Naive B cell (primary cell): ENCODE data around the gene DUOX1. TPM values are rescaled to one million over a fixed set of nuclear protein-coding genes. Genes with fewer than 3 reads are reported as not detected.

Source experiments
- ATAC-seq, 2 donors: fragments of 150-1000 bp; cut with Tn5 transposase; 2 replicates each; pipeline ENCODE4 v1.10.0; 2021; ENCODE audit warnings: low read depth in 2 of 2, mild to moderate bottlenecking in 2 of 2, moderate library complexity in 2 of 2
- DNase-seq: peaks from one replicate; pipeline ENCODE4 v3.0.0; 2022
- H3K27ac Mint-ChIP-seq, 6 donors: one replicate each; pipeline ENCODE4 v1.8.0; 2020 to 2022; ENCODE audit warnings: mild to moderate bottlenecking in 6 of 6, mixed read lengths in 6 of 6, moderate library complexity in 5 of 6, inconsistent platforms in 2 of 6
- H3K27me3 Mint-ChIP-seq, 3 donors: one replicate each; pipeline ENCODE4 v1.8.0; 2021 to 2022; ENCODE audit warnings: mixed read lengths in 3 of 3, mild to moderate bottlenecking in 1 of 3
- H3K36me3 Mint-ChIP-seq, 2 donors: one replicate each; pipeline ENCODE4 v1.8.0; 2020 to 2022; ENCODE audit warnings: mixed read lengths in 2 of 2, inconsistent platforms in 1 of 2, mild to moderate bottlenecking in 1 of 2
- H3K4me1 Mint-ChIP-seq, 3 donors: one replicate each; pipeline ENCODE4 v1.8.0; 2020 to 2022; ENCODE audit warnings: mixed read lengths in 3 of 3, inconsistent platforms in 1 of 3, mild to moderate bottlenecking in 1 of 3, moderate library complexity in 1 of 3
- H3K4me3 Mint-ChIP-seq, 8 donors: one replicate each; pipeline ENCODE4 v1.8.0; 2020 to 2022; ENCODE audit warnings: mild to moderate bottlenecking in 8 of 8, mixed read lengths in 8 of 8, moderate library complexity in 8 of 8, inconsistent platforms in 2 of 8
- H3K9me3 Mint-ChIP-seq, 7 donors: one replicate each; pipeline ENCODE4 v1.8.0; 2020 to 2022; ENCODE audit warnings: mixed read lengths in 7 of 7, mild to moderate bottlenecking in 5 of 7, inconsistent platforms in 2 of 7, moderate library complexity in 1 of 7
- polyA plus RNA-seq, 6 donors: library from polyadenylated mRNA; unstranded; fragments of 300-500 nt; fragmentation: Illumina TruSeq; gene quantifications; one replicate each; pipeline ENCODE4 v1.2.3, GENCODE V29; 2021; ENCODE audit warnings: low read depth in 6 of 6

The DUOX1 gene
- polyA plus RNA-seq, 6 donors from 2014 or later: 0.29 to 4.2 (median 1.3) TPM

DNA sequence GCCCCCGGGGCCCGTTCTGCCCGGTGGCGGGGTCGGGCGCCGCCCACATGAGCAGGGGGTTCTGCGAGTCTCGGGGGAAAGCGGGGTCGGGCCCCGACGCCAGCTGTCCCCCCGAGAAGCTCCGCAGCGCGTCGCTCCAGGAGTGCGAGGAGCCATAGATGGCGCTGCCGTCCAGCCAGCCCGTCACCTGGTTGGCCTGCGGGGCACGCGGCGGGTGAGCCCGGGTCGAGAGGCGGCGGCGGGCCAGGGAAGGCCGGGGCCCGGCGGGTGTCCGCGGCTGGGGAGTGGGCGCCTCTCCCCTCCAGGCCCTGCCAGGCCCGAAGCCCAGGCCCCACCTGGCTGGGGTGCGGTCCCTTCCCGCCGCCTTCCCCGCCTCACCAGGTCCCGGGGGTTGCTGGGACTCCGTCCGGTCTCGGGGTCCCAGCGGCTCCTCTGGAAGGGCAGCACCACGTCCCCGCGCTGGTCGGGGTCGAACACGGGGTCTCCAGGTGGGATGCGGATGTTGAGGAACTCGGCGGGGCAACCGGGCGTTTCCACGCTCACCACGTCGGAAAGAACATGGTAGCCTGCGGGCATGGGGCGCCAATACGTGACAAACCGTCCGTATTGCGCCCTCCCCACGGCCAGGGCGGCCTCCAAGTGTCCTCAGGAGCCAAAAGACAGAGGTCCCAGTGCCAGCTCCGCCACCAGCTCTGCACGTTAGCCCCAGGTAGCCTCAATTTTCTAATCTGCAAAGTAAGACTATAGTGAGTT is 18.2 kb upstream of the DUOX1 start:
- Mint-ChIP-seq H3K4me1 (peaks cover 35 to 53% (median 44%) of the 10 kb centered on the region in 3 donors), H3K4me3 (peak overlapping the region; percentile 66 to 85 (median 81)), H3K27me3 (peaks cover 69 to 88% (median 80%) of the 10 kb centered on the region in 3 donors), H3K36me3 (peaks cover 0 to 8% of the 10 kb centered on the region in 2 donors), H3K27ac (peak overlapping the region in 2 of 6 donors; percentile 61 to 63), H3K9me3 (peaks cover 0 to 3% (median 0%) of the 10 kb centered on the region in 7 donors)
- ATAC-seq: no peak
- no peak for DNase-seq

DNA sequence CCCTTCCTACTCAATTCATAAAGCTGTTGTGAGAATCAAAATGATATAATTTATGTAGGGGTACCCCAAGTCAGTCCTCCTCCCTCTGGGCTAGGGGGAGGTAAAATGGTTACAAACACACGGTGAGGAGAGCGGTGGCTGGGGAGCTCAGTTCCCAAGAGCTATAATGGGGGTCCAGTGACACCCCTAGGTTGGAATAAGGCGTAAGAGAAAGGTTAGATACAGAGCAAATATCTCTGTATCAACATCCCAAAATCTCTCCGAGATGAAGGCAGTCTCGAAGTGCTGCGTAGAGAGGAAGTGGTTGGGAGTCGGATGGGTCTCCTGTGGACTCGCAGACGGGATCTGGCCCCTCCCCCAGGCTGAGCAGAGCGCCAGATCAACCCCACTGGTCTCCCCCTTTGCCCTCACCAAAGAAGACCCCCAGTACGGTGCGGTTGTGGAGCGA is 17.6 kb upstream of the DUOX1 start:
- peak overlapping the region; percentile 66 to 85 (median 81) for H3K4me3 Mint-ChIP-seq
- peak overlapping the region in 2 of 6 donors; percentile 61 to 63 for H3K27ac Mint-ChIP-seq
- H3K4me1 Mint-ChIP-seq: peaks cover 38 to 59% (median 50%) of the 10 kb centered on the region in 3 donors
- no peak for DNase-seq
- H3K9me3 Mint-ChIP-seq: peaks cover 0 to 3% (median 0%) of the 10 kb centered on the region in 7 donors
- ATAC-seq: peak in 1 of 2 donors; percentile 5
- peaks cover 71 to 88% (median 80%) of the 10 kb centered on the region in 3 donors for H3K27me3 Mint-ChIP-seq
- H3K36me3 Mint-ChIP-seq: peaks cover 0 to 8% of the 10 kb centered on the region in 2 donors

DNA sequence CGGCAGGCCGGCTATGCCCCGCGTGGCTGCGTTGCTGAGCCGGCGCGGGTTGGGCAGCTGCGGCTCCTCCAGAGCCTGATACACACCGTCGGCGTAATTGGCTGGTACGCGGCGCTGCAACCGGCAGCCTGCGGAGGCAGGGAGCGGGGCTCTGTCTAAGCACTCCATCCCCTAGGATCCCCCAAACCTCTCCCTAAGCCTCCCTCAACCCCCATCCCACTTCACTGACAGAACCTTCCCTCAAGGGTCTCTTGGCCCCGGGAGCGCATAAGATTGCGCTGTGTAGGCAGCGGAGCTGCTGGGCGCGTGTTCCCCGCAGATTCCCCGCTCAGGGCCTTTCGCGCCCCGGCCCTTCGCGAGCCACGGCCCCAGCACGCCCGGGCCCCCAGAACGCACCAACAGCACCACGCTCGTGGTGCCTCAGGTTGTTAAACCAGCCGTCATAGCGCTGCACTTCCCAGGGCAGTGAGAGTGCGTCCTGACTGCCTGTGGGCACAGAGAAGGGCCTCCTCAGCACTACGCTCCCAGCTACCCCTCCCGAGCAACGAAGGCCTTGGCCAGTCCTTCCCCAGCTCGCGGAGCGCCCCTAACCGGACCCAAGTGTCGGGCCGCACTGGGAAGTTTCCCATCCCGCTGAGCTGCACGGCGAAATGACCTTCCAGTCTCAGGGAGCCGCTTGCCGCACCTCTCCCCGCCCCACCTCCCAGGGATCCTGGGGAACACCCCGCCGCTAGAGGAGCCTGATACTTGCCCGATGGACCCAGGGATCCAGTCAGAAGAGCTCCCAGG is 17.0 kb upstream of the DUOX1 start:
- Mint-ChIP-seq H3K27ac (peak overlapping the region in 2 of 6 donors; percentile 42 to 47), H3K4me1 (peaks cover 43 to 65% (median 57%) of the 10 kb centered on the region in 3 donors), H3K4me3 (peak overlapping the region; percentile 66 to 88 (median 82)), H3K9me3 (peaks cover 0 to 3% (median 0%) of the 10 kb centered on the region in 7 donors), H3K36me3 (peaks cover 0 to 8% of the 10 kb centered on the region in 2 donors), H3K27me3 (peaks cover 76 to 91% (median 83%) of the 10 kb centered on the region in 3 donors)
- DNase-seq (no peak), ATAC-seq (peak; percentile 6 to 22)

DNA sequence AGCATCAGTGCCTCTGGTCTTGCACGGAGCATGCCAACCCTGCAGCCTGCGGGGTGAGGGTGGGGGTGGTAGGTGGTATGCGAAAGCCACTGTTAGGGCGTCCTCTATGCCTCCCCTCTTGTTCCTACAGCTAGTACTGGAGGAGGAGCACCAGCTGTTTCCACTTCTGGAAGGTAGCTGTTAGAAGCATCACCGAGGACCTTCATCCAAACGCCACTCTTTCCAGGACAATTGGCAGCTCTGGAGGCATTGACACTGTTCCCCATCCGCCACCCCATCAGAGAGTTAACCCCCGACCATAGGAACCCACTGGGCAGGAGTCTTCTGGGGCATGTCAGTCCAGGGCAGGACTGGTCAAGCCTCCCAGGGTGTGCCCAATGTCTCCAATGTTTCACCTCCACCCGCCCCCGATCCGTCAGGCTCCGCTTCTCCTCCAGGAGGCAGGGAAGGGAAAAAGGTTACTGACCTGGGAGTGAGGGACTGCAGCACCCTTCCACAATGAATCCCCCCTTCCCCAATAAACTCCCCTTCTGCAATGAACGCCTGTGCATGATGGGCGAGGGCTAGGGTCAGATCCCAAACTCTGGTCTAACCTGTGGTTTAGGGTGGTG is 16.3 kb upstream of the DUOX1 start:
- Mint-ChIP-seq H3K27me3 (peaks cover 81 to 92% (median 90%) of the 10 kb centered on the region in 3 donors), H3K4me1 (peaks cover 48 to 69% (median 63%) of the 10 kb centered on the region in 3 donors), H3K9me3 (peaks cover 0 to 3% (median 0%) of the 10 kb centered on the region in 7 donors), H3K36me3 (peaks cover 0 to 8% of the 10 kb centered on the region in 2 donors), H3K4me3 (peak overlapping the region; percentile 25 to 90 (median 80)), H3K27ac (peak overlapping the region in 2 of 6 donors; percentile 53 to 68)
- no peak for ATAC-seq
- DNase-seq: no peak

DNA sequence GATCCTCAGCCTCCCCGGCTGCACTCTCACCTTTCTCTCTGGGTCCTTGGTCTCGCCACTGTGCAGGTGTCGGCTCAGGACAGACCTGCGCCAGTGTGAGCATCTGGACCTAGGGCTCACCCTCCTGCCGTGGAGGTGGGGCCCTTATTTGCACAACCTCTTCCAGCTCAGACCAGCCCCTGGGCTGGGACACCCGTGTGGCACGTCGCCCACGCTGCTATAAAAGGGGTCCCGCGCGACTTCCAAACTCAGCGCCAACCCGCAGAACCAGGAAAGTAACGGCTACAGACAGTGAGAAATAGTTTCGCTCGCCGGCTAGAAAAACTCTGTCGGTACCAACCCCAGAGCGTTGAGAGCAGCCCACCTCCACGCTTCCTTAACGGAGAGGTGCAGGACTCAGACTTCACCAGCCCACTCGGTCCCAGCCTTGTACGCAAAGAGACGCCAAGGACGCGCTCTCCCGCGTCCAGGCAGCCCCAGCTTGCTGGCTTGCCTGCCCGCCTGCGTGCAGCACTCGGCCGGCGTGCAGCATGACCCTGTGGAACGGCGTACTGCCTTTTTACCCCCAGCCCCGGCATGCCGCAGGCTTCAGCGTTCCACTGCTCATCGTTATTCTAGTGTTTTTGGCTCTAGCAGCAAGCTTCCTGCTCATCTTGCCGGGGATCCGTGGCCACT is 15.6 kb upstream of the DUOX1 start, which contains the start of the genes DUOX2 and DUOXA2:
TSS of gene DUOX2 (minus strand) at position 97 of the 675 bp plus-strand sequence. CDS start 761 bp downstream, outside the sequence.
TSS of gene DUOXA2 (plus strand) at position 251 of the 675 bp plus-strand sequence. CDS start at position 531, 280 bp downstream.
- H3K4me3 Mint-ChIP-seq: peak within 1 kb of the TSS; percentile 66 to 90 (median 80)
- peaks cover 0 to 3% (median 0%) of the 10 kb centered on the region in 7 donors for H3K9me3 Mint-ChIP-seq
- ATAC-seq (no peak), DNase-seq (no peak)
- H3K27ac Mint-ChIP-seq: peak within 1 kb of the TSS in 5 of 6 donors; percentile 53 to 79 (median 68)
- peaks cover 75 to 92% (median 85%) of the 10 kb centered on the region in 3 donors for H3K27me3 Mint-ChIP-seq
- peaks cover 0 to 8% of the 10 kb centered on the region in 2 donors for H3K36me3 Mint-ChIP-seq
- peaks cover 48 to 69% (median 63%) of the 10 kb centered on the region in 3 donors for H3K4me1 Mint-ChIP-seq

DNA sequence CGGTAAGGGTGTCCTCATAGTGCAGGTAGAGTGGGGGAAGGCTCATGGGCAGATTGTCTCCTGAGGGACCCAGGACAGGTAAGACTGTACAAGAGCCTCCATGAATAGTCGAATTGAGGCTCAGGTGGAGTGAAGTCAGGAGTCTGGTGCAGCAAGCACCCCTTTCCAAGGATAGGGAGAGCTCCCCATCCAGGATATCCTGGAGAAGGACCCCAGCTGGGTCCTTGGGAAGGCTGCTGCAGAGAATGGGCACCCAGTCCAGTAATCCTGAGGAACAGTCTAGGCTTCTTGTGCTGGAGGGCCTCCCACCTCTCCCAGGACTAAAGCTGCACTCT is 15.1 kb upstream of the DUOX1 start:
- Mint-ChIP-seq H3K4me1 (peaks cover 48 to 69% (median 63%) of the 10 kb centered on the region in 3 donors), H3K9me3 (peaks cover 0 to 3% (median 0%) of the 10 kb centered on the region in 7 donors), H3K4me3 (peak overlapping the region in 7 of 8 donors; percentile 25 to 90 (median 80)), H3K36me3 (peaks cover 0 to 8% of the 10 kb centered on the region in 2 donors), H3K27me3 (peaks cover 74 to 92% (median 85%) of the 10 kb centered on the region in 3 donors), H3K27ac (peak overlapping the region in 1 of 6 donors; percentile 59)
- DNase-seq: no peak
- ATAC-seq: no peak

DNA sequence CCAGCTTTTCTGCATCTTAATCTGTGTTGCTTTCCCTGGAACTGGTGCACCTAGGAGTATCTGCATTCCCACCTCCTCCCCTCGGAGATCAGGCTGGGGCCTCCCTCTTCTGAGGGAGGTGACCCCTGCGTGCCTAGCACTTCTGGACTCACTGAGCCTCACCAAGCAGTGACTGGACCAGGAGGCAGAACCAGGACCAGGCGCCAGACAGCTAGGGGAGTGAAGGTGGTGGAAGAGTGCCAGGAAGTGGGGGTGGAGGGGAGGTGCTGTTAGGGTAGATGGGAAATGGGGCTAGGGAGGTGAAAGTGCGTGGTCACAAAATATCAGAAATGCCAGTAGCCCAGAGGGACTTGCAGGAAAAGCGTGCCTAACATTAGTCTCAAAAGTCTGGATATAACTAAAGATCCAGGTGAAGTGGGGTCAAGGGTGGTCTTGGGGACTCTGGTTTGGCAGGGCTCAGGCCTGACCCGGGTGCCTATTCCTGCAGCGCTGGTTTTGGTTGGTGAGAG is 14.4 kb upstream of the DUOX1 start:
- Mint-ChIP-seq H3K4me1 (peaks cover 45 to 66% (median 63%) of the 10 kb centered on the region in 3 donors), H3K4me3 (peak overlapping the region in 5 of 8 donors; percentile 9 to 73 (median 70))

DNA sequence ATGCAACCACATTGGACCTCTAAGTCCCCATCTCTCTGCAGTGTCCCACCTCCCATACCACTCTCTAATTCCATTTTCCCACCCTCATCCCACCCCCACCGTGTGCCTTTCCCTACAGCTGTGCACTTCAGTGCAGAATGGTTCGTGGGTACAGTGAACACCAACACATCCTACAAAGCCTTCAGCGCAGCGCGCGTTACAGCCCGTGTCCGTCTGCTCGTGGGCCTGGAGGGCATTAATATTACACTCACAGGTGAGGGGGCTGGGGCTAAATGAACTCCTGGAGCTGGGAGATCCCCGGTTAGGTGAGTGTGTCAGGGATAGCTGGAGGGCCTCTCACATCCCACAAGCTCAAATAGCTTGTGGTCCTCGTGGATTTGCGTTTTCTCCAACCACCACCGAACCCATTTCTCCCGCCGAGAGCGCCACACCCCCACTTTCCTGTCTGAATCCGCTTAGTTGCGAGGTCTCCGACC is 13.8 kb upstream of the DUOX1 start:
- Mint-ChIP-seq H3K9me3 (peaks cover 0 to 3% (median 0%) of the 10 kb centered on the region in 7 donors), H3K36me3 (peaks cover 0 to 8% of the 10 kb centered on the region in 2 donors), H3K4me3 (peak overlapping the region in 7 of 8 donors; percentile 26 to 86 (median 76)), H3K4me1 (peaks cover 44 to 63% (median 63%) of the 10 kb centered on the region in 3 donors), H3K27me3 (peaks cover 75 to 91% (median 87%) of the 10 kb centered on the region in 3 donors), H3K27ac (peak overlapping the region in 1 of 6 donors; percentile 33)
- no peak for DNase-seq
- no peak for ATAC-seq

More for the DNA sequence above, 14.4 kb upstream of the DUOX1 start:
- DNase-seq: no peak
- H3K27ac Mint-ChIP-seq: no peak overlapping the region
- peaks cover 0 to 8% of the 10 kb centered on the region in 2 donors for H3K36me3 Mint-ChIP-seq
- H3K27me3 Mint-ChIP-seq: peaks cover 74 to 91% (median 85%) of the 10 kb centered on the region in 3 donors
- peaks cover 0 to 3% (median 0%) of the 10 kb centered on the region in 7 donors for H3K9me3 Mint-ChIP-seq
- no peak for ATAC-seq

DNA sequence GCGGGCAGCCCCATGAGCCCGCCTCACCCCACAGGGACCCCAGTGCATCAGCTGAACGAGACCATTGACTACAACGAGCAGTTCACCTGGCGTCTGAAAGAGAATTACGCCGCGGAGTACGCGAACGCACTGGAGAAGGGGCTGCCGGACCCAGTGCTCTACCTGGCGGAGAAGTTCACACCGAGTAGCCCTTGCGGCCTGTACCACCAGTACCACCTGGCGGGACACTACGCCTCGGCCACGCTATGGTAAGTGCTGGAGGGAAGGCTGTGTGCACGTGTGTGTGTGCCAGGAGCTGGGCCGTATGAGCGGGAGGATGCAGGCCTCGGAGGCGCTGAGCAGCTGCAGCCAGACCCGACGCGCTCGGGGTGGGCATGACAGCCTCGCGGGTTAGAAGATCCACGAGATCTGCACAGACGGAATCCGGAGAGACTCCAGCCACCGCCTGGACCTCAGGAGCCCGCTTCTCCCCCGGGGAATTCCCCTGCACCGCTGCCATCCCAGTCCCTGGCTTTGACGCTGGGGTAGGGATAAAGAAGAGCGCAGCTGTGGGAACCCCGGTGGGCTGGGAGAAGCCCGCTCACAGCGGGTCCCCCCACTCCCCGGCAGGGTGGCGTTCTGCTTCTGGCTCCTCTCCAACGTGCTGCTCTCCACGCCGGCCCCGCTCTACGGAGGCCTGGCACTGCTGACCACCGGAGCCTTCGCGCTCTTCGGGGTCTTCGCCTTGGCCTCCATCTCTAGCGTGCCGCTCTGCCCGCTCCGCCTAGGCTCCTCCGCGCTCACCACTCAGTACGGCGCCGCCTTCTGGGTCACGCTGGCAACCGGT is 13.1 kb upstream of the DUOX1 start:
- ATAC-seq: peak in 1 of 2 donors; percentile 8
- no peak for DNase-seq
- Mint-ChIP-seq H3K4me1 (peaks cover 44 to 63% (median 62%) of the 10 kb centered on the region in 3 donors), H3K27ac (peak overlapping the region in 2 of 6 donors; percentile 20 to 33), H3K27me3 (peaks cover 78 to 95% (median 93%) of the 10 kb centered on the region in 3 donors), H3K36me3 (peaks cover 0 to 8% of the 10 kb centered on the region in 2 donors), H3K4me3 (peak overlapping the region; percentile 26 to 94 (median 88)), H3K9me3 (peaks cover 0 to 3% (median 0%) of the 10 kb centered on the region in 7 donors)

DNA sequence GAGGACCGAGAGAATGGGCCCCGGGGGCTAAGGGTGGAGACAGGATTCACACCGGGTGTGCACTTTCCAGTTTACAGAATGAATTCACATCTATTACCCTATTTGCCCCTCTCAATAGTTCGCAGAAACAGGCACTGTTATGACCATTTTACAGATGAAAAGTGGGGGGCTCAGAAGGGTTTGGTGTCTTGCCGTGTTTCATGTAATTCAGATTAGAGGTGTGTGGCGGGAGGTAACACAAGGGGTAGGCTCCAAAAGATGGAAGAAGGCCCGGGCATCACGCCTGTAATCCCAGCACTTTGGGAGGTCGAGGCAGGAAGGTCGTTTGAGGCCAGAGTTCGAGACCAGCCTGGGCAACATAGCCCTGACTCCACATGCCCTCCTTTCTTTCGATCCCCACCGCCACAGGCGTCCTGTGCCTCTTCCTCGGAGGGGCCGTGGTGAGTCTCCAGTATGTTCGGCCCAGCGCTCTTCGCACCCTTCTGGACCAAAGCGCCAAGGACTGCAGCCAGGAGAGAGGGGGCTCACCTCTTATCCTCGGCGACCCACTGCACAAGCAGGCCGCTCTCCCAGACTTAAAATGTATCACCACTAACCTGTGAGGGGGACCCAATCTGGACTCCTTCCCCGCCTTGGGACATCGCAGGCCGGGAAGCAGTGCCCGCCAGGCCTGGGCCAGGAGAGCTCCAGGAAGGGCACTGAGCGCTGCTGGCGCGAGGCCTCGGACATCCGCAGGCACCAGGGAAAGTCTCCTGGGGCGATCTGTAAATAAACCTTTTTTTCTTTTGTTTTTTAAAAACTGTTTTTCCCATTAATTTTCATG is 12.3 kb upstream of the DUOX1 start:
- DNase-seq: no peak
- Mint-ChIP-seq H3K9me3 (peaks cover 0 to 3% (median 0%) of the 10 kb centered on the region in 7 donors), H3K27ac (peak overlapping the region in 1 of 6 donors; percentile 83), H3K36me3 (peaks cover 0 to 8% of the 10 kb centered on the region in 2 donors), H3K27me3 (peaks cover 73 to 91% (median 89%) of the 10 kb centered on the region in 3 donors), H3K4me1 (peaks cover 37 to 55% (median 54%) of the 10 kb centered on the region in 3 donors), H3K4me3 (peak overlapping the region; percentile 61 to 94 (median 88))
- ATAC-seq: peak; percentile 11 to 12
